HG02840 (cell line): ENCODE data around the gene PDE10A.
"Not testable (repeated sequence)": the region's sequence is repeated elsewhere in the genome, so short reads cannot be mapped to it uniquely, and the experiment has no call there.

Source experiments
- ATAC-seq: cut with Tn5 transposase; IDR thresholded peaks from one replicate; pipeline ENCODE4 v1.9.1; 2021; ENCODE audit warnings: mild to moderate bottlenecking, moderate library complexity, moderate number of reproducible peaks; ENCODE audit not compliant: unreplicated experiment, low FRiP score

PDE10A gene

DNA sequence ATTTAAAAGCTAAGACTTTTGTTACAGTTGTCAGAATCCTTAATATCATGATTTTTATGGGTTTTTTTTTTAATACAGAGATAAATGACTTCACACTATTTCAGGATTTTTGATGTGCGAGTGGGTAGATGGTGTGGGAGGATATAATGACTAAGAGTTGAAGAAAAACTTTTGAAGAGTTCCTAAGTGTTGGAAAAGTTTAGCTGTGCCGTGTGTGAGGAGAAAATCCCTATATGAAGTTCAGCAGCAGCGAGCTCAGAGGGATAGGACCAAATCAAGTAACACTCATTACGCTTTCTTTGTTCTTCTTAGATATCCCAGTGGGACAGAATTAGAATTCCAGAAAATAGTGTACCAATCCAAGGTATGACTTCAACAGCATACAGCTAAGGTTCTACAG is 34.1 kb downstream of the PDE10A start:
- no peak for ATAC-seq

DNA sequence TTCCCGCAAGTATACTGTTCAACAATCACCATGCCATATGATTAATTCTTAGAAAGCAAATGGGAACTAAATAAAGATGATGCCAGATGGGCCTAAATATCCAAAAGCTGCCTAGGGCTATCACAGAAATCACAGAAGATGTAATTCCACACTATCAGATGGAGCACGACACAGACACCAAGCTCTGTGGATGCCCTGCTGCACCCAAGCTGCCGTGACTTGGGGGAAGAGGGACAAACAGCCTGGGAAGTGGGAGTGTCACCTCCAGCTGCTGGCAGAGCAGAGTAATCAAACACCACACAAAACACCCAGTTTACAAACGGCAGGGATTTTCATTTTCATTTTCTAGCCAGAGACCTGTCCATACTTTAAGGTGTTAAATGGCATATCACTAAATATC is 35.7 kb downstream of the PDE10A start:
- no peak for ATAC-seq

DNA sequence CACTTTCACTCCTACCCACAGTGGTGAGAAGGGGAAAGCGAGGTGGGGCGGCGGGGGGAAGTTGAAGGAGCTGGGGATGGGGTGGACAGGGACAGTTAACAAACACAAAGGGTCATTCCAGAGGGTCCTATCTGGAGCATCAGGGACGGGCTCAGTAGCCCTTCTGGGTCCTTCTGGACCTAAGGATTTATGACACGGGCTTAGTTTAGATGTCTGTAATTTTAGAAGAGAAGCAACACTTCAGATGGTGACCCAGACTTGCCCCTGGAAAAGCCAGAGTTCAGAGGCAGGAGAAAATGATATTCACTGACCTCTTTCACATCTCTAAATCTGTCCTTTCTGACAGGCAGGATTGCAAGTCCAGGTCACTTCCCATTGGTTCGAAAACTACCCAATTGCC is 36.3 kb downstream of the PDE10A start:
- no peak for ATAC-seq

DNA sequence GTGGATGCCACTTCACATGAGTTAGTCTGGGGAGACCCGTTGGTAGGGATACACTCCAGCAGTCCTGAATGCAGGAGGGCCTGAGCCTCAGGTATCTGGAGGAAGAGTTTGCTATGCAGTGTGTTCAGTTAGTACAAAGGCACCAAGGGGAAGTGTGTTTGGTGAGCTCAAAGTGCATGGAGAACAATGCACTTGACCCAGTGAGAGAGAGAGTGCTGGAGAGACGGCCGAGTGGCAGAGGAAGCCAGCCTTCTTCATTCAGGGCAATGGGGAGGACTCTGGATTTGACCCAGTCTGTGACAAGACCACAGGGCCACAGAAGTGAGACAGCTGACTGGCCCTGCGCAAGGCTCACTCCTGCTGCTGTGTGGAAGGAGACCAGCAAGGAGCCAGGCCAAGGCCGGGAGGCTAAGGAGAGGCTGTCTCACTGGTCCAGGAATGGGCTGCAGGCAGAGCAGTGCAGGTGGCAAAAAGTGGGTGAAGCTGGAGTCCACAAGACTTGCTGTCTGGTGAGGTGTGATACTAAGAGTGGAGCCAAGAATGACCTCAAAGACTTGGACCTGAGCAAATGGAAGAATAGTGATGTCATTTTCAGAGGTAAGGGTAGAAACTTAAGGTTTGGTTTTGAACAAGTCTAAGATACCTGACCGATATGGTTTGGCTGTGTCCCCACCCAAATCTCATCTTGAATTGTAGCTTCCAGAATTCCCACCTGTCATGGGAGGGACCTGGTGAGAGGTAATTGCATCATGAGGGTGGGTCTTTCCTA is 38.0 kb downstream of the PDE10A start:
- ATAC-seq, result no peak

DNA sequence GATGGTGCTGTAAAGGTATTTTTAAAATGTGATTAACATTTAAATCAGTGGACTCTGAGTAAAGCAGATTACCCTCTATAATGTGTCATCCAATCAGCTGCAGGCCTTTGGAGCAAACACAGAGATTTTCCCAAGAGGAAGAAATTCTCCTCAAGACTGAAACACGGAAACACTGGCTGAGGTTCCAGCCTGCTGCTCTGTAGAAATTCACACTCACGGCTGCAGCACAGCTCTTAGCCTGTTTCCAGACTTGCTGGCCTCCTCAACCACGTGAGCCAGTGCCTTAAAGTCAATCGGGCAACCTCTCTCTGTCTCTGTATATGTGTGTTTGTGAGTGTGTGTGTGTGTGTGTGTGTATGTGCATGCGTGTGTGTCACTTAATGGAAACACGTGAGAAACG is 41.1 kb downstream of the PDE10A start:
- ATAC-seq, result no peak

DNA sequence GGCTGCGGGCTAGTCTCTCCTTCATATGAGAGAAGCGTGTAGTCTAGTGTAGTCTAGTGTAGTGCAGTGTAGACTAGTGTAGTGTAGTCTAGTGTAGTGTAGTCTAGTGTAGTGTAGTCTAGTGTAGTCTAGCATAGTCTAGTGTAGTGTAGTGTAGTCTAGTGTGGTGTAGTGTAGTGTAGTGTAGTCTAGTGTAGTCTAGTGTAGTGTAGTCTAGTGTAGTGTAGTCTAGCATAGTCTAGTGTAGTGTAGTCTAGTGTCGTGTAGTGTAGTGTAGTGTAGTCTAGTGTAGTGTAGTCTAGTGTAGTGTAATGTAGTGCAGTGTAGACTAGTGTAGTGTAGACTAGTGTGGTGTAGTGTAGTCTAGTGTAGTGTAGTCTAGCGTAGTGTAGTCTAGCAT is 44.1 kb downstream of the PDE10A start:
- not testable (repeated sequence) for ATAC-seq

DNA sequence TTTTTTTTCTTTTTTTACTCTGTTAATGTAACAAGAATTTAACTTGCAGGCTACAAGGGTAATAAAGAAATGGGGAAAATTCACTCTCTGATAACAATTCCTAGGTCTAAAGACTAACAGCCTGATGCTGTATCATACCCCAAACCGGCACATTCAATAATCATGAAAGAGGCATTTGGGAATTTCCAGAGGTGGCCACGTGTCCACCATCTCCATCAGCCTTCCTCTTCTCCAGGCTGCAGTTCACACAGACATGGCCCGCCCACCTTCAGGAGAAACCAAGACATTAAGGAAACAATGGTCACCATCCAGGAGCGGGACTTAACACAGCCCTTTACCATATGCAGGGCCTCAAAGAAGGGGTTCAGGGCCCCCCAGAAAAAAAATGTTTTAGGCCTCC is 44.8 kb downstream of the PDE10A start:
- no peak for ATAC-seq

DNA sequence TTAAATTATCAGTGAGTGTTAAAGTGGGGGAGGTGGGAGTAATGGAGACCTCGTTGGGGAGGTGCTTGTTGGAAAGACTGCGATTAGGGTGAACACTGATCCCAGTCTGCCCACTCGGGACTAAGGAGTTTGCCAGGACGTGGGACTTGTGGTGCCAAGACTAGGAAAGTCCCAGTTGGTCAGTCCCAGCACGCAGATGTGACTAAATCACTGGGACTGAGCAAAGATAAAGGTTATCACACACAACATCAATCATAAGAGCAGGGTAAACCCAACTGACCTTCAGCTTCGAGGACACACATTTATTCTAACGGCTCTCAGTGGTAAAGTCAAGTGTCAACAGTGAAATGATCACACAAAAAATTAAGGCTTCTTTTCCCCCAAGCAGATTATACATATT is 45.5 kb downstream of the PDE10A start:
- no peak for ATAC-seq

DNA sequence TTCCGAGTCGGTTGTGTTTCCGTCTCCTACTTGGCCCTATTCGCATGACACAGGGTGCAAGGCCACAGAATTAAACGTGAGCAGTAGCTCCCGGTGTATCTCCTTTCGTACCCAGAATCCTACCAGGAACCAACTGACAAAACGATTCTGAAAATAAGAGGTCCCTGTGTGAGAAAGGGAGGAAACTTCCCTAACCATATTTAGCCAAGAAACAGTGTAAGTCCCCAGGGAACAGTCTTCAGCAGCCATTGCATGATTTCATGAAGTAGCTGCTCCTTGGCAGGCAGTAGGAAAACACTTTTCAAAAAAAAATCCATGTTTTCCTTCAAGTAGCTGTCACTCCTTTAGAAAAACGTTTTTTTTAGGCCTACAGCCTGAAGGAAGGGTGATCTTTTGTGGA is 46.9 kb downstream of the PDE10A start:
- ATAC-seq, result no peak

DNA sequence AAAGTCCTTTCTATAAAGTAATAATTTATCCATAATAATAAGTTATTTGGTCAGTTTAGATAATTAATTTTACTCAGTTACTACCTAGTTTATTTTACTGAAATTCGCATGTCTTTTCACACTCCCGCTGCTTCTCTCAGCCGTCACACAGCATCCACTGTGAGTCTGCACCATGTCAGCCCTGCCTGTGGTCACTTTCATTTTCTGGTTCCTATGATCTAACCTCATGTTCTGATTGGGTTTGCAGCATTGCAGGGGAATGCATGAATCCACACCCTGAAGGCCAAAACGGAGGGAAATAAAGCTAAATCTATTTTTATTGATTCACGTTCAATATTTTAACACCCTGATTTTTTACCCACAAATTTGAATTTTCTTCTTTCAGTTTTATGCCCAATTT is 47.4 kb downstream of the PDE10A start:
- ATAC-seq, result no peak

DNA sequence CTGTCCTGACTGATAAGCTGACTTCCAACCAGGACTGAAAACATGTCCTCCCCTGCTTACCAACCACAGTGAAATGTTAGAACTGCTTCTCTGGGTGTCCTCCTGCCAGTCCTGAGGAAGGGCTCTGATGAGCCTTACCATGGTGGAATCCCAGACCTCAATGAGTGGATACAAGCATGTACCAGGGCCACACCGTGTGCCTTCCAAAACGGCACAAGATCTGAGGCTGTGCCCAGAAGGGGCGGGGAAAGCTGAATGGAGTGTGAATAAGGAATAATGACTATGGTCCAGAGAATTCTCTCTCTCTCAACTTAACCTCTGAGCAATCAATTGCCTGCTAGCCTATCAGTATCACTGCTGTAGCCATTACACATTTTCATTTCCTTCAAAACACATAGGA is 51.7 kb downstream of the PDE10A start:
- no peak for ATAC-seq

DNA sequence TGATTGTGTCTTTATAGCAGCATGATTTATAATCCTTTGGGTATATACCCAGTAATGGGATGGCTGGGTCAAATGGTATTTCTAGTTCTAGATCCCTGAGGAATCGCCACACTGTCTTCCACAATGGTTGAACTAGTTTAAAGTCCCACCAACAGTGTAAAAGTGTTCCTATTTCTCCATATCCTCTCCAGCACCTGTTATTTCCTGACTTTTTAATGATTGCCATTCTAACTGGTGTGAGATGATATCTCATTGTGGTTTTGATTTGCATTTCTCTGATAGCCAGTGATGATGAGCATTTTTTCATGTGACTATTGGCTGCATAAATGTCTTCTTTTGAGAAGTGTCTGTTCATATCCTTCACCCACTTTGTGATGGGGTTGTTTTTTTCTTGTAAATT is 54.5 kb downstream of the PDE10A start:
- not testable (repeated sequence) for ATAC-seq

DNA sequence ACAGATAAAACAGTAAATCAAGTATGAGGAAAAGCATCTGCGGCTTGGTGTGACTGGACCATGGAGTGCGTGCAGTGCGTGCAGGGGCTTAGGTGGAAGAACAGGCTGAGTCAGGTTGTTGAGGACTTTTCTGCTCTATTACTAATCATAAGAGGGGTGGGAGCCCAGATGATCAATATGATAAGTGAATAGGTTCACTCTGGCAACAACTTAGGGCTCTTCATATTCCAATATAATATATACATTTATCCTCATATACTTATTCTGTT is 56.4 kb downstream of the PDE10A start:
- ATAC-seq, result no peak

DNA sequence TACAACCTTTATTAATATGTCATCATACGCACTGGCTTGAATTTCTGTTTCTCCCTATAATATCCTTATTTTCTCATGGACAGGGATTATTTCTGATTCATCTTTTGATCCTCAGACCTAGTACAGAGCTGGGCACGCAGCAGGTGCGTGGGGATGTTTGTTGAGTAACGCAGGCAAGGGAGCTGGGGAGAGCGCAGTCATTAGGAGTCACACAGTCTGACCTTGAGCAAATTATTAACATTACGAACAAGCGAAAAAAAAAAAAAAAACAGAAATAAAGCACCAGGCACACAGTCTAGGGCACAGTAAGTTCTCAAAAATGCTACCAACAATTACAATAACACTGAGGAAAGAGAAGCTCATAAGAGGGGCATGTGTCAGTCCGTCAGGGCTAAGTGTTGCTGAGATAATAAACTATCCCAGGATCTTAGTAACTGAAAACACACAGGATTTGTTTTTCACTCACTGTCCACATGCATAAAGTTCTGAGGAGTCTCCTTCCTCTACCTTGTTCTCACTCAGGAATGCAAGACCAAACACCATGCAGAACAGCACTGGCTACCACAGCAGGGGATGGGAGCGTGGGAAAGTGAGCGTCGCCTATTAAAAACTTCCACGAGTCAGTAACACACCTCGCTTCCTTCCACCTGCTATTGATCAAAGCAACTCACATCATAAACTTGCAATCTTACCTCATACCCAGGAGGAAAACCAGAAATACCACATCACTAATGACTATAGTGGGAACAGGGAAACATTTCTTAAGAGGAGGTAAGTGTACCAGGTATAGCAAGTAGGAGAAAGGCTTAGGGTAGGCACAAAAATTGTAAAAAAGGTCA is 56.9 kb downstream of the PDE10A start:
- no peak for ATAC-seq

DNA sequence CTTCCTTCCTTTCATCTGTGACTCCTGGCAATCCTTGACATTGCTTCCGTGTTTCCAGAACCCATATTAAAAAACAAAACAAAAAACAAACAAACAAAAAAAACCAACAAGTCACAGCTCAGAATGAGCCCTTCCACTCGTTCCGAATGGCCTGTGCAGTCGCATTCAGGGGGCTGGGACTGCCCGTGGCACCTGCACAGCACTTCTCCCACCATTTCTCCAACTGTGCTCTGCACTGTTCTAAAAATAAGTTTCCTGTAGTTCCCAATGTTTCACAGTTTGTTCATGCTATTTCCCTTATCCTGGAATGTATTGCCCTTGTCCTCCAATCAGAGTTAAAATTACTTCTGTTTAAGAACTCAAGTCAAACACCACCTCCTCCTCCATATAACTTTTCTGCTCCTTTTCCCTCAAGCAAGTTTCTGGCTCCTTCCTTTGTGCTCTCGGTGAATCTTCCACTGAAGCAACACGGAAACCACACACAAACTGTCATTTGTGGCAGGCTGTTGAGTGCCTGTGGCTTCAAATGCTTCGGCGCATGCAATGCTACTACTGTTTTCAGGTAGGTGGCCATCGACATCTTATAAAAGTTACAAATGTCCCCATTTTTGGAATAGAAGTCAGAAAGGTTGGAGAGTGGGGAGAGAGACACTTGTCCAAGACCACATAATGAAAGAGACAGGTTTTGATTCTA is 57.7 kb downstream of the PDE10A start:
- ATAC-seq, result no peak

DNA sequence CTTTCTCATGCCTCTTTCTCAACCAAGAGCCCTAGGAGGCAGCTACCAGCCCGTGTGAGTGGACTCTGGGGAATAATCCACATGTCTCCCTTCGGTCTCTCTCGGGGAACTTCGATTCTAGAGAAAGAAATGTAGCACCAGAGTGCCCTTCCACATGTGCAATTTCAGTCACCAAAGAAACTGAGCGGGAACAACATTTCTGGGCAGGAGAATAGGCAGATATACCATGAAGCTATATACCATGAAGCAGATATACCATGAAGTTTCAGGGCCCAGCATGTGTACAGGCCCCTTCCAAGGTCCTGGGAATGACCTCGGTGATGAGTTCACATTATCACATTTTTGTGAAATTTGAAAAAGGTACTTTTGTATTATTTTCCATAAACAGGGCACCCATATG is 60.8 kb downstream of the PDE10A start:
- no peak for ATAC-seq

DNA sequence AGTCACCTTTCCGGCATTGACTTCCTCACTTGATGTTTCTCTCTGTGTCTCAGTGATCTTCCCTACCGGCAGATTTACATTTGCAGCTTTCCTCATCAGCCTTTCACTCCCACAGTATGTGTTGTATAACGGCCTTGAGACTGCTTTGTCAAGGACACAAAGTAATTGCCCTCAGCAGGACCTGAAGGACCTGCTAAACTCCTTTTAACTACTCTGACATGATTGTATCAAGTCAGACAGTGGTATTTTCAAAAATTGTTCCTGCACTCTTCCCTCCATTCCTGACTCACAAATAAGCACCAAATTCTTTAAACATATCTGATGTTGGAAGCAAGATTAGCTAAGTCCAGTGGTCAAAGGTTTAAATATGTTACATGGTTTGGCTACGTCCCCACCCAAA is 62.4 kb downstream of the PDE10A start:
- ATAC-seq, result no peak

DNA sequence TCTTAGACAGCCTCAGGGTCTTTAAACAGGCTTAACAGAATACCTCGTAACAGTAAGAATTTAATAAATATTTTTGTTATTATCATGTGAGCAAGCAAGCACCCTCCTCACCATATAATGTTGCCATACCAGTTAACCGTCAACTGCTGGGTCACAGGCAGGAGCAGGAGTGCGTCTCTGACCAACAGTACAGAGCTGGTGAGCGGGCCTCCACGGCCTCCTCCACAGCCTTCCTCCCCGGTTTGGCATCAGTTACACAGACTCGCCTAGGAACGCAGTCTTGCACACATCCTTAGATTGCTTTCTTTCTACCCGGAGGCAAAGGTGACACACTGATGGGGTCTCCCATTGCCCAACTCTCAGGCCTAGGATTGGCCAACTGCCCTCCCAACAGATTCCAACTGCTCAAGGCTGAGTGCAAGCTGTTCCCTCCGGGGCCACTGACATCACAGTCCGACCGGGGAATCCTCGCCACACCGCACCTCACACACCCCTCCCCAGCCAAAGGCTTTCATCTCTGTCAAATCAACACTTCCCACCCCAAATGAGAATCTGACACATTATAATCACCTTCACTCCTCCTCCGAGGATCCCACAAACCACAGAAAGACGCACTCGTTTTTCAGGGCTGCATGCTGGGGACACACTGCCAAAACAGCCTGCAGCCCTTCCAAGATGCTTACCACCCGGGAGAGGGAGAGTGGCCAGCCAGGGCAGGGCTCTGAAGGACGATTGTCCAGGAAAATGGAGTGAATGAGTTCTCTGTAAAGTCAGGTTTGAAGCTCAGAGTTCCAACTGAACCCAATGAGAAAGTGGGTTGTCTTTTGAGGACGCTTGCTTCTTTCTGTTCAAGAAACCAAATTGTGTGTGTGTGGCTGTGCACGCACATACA is 63.2 kb downstream of the PDE10A start:
- ATAC-seq, result no peak

DNA sequence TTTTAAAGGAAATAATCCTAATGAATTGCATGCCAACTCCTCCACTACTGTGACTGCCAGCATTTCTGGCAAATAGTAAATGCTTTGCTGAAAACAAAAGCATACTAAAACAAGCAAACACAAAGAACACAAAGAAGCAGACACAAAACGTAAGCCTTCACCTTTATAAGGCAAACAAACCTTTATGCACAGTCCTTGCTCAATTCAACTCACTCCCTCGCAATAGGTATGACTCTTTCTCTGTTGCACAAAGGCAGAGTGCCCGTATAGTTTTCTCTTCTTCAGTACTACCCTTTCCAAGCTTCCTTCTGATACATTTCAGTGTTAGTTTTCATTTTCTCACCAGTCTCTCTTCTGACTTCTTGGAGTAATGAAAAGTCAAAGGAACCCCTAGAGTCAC is 63.9 kb downstream of the PDE10A start:
- no peak for ATAC-seq

DNA sequence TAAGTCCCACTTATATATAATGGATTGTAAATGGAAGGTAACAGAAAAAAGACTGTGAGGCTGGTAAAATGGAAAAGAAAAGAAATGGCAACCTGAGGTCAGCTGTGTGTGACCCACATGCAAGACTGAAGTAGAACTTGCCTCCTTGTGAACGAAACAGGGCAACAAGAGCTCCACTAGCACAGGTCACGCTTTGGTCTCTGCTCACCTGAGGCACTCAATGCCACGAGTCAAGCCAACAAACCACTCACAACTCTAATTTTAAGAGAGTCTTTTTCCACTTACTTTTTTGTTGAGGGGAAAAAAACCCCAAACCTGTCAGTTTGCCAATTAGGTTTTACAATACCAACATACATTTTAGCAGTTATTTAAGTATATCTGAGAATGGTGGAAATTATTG is 65.2 kb downstream of the PDE10A start:
- ATAC-seq, result no peak
